ENCODE results near the gene ENPP5. TPM values are rescaled to one million over a fixed set of nuclear protein-coding genes. Genes with fewer than 3 reads are reported as not detected.

Gene ENPP5
- total RNA-seq, 1 experiment from 2014 or later, result not detected

- Histone ChIP-seq H3K9me3 (ENCODE audit: control insufficient read depth, insufficient read depth, low read depth, low read length) (no peaks in the 10 kb centered on the region), H3K27ac (ENCODE audit: low read length) (no peak overlapping the region), H3K4me3 (ENCODE audit: low read depth in 2 of 2, low read length in 2 of 2) (no peak overlapping the region), H3K4me1 (ENCODE audit: control insufficient read depth, insufficient read depth, low read length) (no peaks in the 10 kb centered on the region), H3K27me3 (ENCODE audit: control insufficient read depth, insufficient read depth, low read length) (0 out of 2 replicates have a peak, but pooled peaks cover 2% of the 10 kb centered on the region), H3K36me3 (ENCODE audit: control insufficient read depth, insufficient read depth, low read length) (no peaks in the 10 kb centered on the region)
- no TSS peak for BruUV-seq (replicated peaks)
- DNase-seq (ENCODE audit: low read depth, low spot score), result no peak
- in situ Hi-C loops (cut with HindIII; ENCODE audit: low pct_unique_long_range_greater_than_20kb, low sequenced_read_pairs) (no loop called here), intact Hi-C loops (cut with micrococcal nuclease; ENCODE audit: unreplicated experiment) (no loop called here)
- POLR2A ChIA-PET, result no interaction called here
- TF ChIP-seq, protein P1, sequence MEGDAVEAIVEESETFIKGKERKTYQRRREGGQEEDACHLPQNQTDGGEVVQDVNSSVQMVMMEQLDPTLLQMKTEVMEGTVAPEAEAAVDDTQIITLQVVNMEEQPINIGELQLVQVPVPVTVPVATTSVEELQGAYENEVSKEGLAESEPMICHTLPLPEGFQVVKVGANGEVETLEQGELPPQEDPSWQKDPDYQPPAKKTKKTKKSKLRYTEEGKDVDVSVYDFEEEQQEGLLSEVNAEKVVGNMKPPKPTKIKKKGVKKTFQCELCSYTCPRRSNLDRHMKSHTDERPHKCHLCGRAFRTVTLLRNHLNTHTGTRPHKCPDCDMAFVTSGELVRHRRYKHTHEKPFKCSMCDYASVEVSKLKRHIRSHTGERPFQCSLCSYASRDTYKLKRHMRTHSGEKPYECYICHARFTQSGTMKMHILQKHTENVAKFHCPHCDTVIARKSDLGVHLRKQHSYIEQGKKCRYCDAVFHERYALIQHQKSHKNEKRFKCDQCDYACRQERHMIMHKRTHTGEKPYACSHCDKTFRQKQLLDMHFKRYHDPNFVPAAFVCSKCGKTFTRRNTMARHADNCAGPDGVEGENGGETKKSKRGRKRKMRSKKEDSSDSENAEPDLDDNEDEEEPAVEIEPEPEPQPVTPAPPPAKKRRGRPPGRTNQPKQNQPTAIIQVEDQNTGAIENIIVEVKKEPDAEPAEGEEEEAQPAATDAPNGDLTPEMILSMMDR (IDR thresholded peaks at IDR 0.05), result no peak
- no peak for TF ChIP-seq POLR2AphosphoS5 (IDR thresholded peaks at IDR 0.05; ENCODE audit: low read depth, low read length)
- TF ChIP-seq REST (IDR thresholded peaks at IDR 0.05; ENCODE audit: insufficient read depth in 1 of 2, low read depth in 2 of 2, low read length in 1 of 2), result no peak
- no peak for TF ChIP-seq SIN3A (IDR thresholded peaks at IDR 0.05; ENCODE audit: borderline replicate concordance, insufficient read depth, low read depth, low read length)
- no peak for TF ChIP-seq TCF7L2 (IDR thresholded peaks at IDR 0.05; ENCODE audit: low read depth, low read length)
- CTCF ChIA-PET, result no interaction called here
- ATAC-seq, result no peak
Observed at GRCh38 chr6:46216879-46217278, 46.1 kb upstream of the ENPP5 start.

GRCh38 chr6:46215777-46216176 is 45.0 kb upstream of the ENPP5 start:
- H3K27me3 ChIP-seq (ENCODE audit: control insufficient read depth, insufficient read depth, low read length), result 0 out of 2 replicates have a peak, but pooled peaks cover 2% of the 10 kb centered on the region
- in situ Hi-C loops (cut with HindIII; ENCODE audit: low pct_unique_long_range_greater_than_20kb, low sequenced_read_pairs), result no loop called here
- ATAC-seq (no peak), DNase-seq (ENCODE audit: low read depth, low spot score) (no peak)
- H3K4me3 ChIP-seq (ENCODE audit: low read depth in 2 of 2, low read length in 2 of 2), result no peak overlapping the region
- no peaks in the 10 kb centered on the region for H3K9me3 ChIP-seq (ENCODE audit: control insufficient read depth, insufficient read depth, low read depth, low read length)
- H3K36me3 ChIP-seq (ENCODE audit: control insufficient read depth, insufficient read depth, low read length), result no peaks in the 10 kb centered on the region
- H3K27ac ChIP-seq (ENCODE audit: low read length), result no peak overlapping the region
- intact Hi-C loops (cut with micrococcal nuclease; ENCODE audit: unreplicated experiment), result no loop called here
- BruUV-seq (replicated peaks), result no TSS peak
- no peaks in the 10 kb centered on the region for H3K4me1 ChIP-seq (ENCODE audit: control insufficient read depth, insufficient read depth, low read length)
- TF ChIP-seq TCF7L2 (IDR thresholded peaks at IDR 0.05; ENCODE audit: low read depth, low read length) (no peak), SIN3A (IDR thresholded peaks at IDR 0.05; ENCODE audit: borderline replicate concordance, insufficient read depth, low read depth, low read length) (no peak), REST (IDR thresholded peaks at IDR 0.05; ENCODE audit: insufficient read depth in 1 of 2, low read depth in 2 of 2, low read length in 1 of 2) (no peak), POLR2AphosphoS5 (IDR thresholded peaks at IDR 0.05; ENCODE audit: low read depth, low read length) (no peak)
- TF ChIP-seq, protein P1 (IDR thresholded peaks at IDR 0.05), result no peak
- ChIA-PET CTCF (no interaction called here), POLR2A (no interaction called here)
